Epithelial cell of proximal tubule (primary cell): ENCODE data around the gene TM9SF2. TPM values are rescaled to one million over a fixed set of nuclear protein-coding genes. Genes with fewer than 3 reads are reported as not detected.

Experiments used
- DNase-seq: peaks from one replicate; pipeline ENCODE4 v3.0.0-alpha.2; 2011; ENCODE audit warnings: low read depth
- H3K4me3 ChIP-seq: 2 replicates; pipeline ENCODE4 v1.5.1; 2011; ENCODE audit warnings: low read depth, mild to moderate bottlenecking, low read length
- total RNA-seq: library from RNA; depleted of rRNA; stranded (reverse); fragments of >200 nt; gene quantifications from 2 replicates; pipeline ENCODE4 v1.2.3, GENCODE V29; 2015
- TF ChIP-seq, protein P1 (sequence below): conservative IDR thresholded peaks from 2 replicates; pipeline ENCODE4 v1.5.1; 2012; ENCODE audit warnings: low read depth, mild to moderate bottlenecking, low read length

Gene TM9SF2
- total RNA-seq, 1 donor from 2014 or later: 114 TPM

DNA sequence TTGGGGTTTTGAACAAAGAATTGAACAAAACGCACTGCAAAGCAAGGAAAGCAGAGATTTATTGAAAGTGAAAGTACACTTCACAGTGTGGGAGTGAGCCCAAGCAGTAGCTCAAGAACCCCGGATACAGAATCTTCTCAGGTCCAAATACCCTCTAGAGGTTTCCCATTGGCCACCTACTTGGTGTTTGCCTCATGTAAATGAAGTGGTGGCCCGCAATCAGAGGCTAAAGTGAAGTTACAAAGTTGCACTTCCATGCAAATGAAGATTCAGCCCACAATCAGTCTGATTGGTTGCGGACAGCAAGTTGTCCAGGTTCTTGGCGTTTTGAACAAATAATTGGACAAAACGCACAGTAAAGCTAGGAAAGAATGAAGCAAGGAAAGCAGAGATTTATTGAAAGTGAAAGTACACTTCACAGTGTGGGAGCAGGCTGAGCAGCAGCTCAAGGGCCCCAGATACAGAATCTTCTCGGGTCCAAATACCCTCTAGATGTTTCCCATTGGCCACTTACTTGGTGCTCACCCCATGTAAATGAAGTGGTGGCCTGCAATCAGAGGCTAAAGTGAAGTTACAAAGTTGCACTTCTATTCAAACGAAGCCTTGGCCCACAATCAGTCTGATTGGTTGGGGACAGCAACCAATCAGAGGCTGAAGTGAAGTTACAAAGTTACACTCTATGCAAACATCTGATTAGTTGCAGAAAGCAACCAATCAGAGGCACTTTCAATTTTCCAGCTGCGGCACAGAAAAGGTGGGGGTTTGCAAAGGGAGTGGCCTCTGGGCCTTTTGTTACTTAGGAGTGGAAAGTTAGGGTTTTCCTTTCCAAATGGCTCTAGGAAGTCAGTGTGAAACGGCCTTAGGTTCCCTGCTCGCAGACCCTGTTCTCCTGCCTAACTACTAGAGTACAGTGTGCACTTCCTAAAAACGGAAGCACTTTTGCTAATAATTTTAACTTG is 4.8 kb upstream of the TM9SF2 start:
- no peak for DNase-seq
- H3K4me3 ChIP-seq: peak overlapping the region; percentile 2
- TF ChIP-seq, protein P1, sequence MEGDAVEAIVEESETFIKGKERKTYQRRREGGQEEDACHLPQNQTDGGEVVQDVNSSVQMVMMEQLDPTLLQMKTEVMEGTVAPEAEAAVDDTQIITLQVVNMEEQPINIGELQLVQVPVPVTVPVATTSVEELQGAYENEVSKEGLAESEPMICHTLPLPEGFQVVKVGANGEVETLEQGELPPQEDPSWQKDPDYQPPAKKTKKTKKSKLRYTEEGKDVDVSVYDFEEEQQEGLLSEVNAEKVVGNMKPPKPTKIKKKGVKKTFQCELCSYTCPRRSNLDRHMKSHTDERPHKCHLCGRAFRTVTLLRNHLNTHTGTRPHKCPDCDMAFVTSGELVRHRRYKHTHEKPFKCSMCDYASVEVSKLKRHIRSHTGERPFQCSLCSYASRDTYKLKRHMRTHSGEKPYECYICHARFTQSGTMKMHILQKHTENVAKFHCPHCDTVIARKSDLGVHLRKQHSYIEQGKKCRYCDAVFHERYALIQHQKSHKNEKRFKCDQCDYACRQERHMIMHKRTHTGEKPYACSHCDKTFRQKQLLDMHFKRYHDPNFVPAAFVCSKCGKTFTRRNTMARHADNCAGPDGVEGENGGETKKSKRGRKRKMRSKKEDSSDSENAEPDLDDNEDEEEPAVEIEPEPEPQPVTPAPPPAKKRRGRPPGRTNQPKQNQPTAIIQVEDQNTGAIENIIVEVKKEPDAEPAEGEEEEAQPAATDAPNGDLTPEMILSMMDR: no peak

DNA sequence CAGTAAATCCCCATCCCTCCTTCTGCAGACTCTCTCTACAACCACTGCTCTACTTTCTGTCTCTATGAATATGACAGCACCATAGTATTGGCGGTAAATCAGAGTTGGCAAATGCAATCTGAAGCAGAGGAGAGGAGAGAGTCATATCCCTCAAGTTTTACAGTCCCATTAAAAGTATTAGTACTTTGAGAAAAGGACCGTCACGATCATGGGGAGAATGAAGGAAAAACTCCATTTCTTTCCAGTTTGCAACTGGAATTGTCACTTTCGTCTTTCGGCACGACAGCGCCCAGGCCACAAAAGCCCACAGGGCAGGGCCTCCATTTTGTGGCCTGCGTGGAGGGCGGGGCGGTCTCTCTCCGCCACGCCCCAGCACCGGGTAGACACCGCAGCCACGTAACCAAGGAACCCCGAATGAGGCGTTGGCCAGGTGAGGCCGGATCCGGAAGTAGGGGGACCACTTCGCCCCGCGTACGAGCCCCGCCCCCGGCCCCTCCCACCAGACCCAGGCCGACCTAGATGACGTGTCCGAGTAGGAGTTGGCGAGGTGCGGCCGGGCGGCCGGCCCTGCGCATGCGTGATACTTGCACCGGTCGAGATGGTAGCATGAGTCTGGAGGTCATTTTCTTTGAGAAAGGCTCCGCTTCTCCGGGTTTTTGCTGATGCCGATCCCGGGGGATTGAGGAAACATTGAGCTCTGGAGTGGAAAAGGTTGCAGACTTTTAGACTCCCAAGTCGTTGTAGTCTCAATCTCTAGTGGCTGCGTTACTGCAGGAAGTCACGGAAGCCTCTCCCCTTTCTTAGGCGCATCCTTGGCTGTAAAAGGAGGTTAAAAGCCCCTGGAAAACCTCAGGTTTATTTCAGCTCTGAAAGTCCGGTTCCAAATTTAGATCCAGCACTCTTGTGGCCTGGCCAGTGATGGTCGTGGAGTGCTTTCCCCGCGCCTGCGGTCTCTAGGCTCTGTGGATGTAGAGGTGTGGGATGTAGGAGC is 2.8 kb upstream of the TM9SF2 start:
- TF ChIP-seq, protein P1: no peak
- peak overlapping the region; percentile 59 for H3K4me3 ChIP-seq
- peak; percentile 78 for DNase-seq

DNA sequence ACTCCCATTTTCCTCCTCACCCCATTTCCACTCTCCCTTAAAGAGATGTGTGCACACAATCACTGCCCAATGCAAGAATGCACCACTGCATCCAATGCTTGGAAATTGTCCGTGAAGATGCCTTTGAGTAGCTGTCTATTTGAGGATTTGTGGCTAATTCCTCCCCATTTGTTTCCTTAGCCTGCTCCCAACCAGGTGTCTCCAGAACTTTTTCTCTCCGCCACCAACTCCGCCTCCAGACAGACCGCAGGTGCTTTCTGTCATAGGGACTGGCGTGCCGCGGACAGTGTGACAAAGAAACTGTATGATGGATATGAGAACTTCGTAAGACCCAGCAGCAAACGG is 461 bp upstream of the TM9SF2 start:
- TF ChIP-seq, protein P1: no peak
- DNase-seq: no peak
- H3K4me3 ChIP-seq: peak overlapping the region; percentile 92

DNA sequence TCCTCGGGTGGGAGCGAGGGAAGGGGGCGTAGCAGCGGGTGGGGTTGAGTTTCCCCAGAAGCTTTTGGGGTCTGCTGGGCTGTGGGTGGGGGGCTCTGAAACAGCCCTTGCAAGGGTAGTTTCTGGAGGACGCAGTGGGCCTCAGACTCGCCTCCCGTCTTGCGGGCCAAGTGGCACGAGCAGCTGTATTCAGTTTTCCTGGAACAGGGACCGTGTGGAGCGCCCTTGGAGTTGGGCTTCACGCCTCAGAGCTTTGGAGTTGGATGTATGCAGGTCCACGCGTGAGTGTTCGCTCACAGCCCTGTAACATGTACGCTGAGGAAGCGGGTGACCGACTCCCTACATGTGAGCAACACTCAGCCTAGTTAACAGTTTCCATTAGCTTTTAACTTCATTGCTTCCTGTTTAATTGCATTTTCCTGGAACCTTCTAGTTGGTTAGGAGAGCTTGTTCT is 603 bp downstream of the TM9SF2 start:
- DNase-seq: no peak
- peak overlapping the region; percentile 92 for H3K4me3 ChIP-seq
- TF ChIP-seq, protein P1: no peak

DNA sequence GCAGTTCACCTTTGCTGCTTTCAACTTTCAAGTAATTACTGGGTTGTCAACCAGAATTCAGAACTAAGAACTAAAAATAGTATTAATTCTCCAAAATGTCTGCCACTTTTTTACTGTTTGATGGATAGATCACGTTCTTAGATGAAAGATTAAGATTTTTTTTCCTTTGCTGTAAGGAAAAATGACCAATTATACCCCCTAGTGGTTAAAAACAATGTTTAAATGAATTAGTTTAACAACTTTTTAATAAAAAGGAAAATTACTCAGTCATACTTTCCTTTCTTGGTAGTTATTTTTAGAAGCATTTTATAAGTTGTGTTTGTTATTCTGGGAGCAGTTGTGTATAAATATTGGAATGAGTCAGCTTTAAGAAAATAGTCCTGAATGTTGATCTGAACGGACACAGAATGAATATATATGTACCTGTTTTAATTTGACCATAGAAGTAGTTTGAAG is 4.6 kb downstream of the TM9SF2 start:
- no peak overlapping the region for H3K4me3 ChIP-seq
- DNase-seq: no peak
- TF ChIP-seq, protein P1: peak; percentile 34

DNA sequence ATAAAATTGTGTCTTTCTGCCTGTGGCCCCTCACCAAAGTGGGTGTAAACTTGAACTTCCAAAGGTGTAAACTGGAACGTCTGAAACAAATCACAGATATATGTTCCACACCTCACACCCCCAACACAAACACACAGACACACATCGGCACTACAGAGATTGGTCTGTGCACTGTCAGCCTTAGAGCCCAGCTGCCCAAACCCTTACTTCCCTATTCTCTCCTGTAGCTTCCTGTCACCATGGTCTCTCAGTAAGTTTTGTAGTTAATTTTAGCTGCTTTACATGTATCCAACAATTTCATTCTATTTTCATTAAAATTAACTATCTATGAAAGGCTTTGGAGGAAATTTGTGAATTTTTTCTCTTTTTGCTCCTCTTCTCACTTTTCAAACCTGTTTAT is 5.4 kb downstream of the TM9SF2 start:
- H3K4me3 ChIP-seq: no peak overlapping the region
- DNase-seq: no peak
- TF ChIP-seq, protein P1: no peak
